Measurements from ENCODE around the gene SUB1.
A peak's percentile ranks its signal among the peaks of the same experiment; 100 is the strongest.
"Not testable (repeated sequence)": the region's sequence is repeated elsewhere in the genome, so short reads cannot be mapped to it uniquely, and the experiment has no call there.

Gene SUB1

DNA sequence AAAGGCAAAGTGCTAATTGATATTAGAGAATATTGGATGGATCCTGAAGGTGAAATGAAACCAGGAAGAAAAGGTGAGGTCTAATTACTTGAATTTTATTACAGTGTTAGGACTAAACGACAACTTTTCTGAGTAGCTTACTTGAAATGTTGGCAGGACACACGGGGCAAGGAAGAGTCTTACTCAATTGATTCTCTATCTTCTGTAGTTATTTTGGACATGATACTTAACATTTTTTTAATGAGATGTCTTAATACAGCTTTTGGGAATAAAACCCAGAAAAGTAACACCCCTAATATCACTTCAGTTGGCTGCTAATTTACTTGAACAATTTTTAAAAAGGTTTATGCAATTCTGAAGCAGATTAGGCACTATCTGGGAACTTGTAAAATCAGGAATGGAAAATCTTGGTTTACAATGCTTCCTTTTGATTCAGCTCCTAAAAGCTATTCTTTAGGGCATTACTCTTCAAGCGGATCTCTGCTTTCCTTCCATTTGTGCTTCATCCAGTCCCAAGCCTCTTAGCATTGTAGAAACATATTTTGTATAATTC is 13.7 kb downstream of the SUB1 start:
- no peak for DNase-seq (ENCODE audit: low read depth, low spot score)

DNA sequence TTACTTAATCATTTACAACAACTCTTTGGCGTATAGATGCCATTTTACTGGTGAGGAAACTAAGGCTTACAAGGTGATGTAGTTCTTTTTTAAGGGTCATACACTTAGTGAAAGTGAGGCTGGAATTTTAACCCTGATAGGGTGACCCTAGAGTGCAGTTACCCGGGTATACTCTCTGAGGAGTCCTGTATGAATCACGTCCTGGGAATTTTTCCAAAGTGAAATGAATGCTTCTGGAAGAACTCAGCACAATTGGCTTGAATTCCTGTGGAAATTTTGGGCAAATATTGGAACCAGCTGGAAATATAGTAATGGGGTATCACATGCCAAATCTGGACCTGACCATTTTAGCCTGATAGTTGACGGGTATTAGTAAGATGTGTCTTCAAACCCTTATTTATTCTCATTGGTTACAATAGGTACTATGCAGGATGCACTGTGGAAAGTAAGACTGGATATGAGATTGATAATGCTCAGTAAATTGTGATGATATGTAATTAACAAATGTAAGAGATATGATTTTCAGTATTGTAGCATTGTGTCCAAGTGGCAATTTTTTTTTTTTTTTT is 14.8 kb downstream of the SUB1 start:
- DNase-seq (ENCODE audit: low read depth, low spot score), result no peak

- no peak for DNase-seq (ENCODE audit: low read depth, low spot score)
These were observed 16.4 kb downstream of the SUB1 start for GRCh38 chr5:32601623-32602295.

GRCh38 chr5:32602906-32603305 is 17.5 kb downstream of the SUB1 start:
- DNase-seq (ENCODE audit: low read depth, low spot score), result no peak

- no peak for DNase-seq (ENCODE audit: low read depth, low spot score)
These were observed 19.7 kb downstream of the SUB1 start for GRCh38 chr5:32604800-32605765.

GRCh38 chr5:32605766-32606152 is 20.4 kb downstream of the SUB1 start:
- DNase-seq (ENCODE audit: low read depth, low spot score), result no peak

DNA sequence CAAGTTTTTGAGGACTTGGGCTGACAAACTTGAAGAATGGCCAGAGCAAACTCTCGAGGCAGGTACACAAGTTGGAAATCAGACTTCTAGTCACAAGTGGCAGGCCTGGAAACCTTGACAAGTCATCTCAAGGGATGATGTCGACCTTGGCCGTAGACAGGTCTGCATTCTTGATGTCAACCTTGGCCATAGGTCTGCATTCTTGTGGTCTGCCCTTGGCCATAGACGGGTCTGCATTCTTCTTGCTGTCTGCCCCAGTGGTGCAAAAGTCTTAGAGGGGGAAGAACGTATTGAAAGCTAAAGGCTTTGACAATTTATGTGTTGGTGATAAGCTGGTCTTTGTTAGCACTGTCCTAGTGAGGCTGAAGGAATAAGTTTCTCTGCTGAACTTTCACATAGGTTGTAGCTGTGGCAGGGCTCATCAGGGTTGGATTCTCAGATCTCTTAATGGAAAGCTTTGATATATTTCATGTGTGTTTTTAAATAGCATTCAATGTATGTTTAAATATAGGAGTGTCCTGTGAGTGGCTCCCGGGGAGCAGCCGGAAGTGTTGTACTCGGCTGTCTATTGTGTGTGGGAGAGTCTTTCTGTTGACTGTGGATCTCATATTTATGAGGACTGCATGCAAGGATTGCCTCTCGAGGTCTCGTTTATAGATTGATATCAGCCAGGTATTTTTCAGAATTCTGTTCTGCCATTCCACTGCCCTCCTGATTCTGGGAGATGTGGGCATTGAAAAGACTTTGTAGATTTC is 27.0 kb downstream of the SUB1 start:
- DNase-seq (ENCODE audit: low read depth, low spot score), result no peak

DNA sequence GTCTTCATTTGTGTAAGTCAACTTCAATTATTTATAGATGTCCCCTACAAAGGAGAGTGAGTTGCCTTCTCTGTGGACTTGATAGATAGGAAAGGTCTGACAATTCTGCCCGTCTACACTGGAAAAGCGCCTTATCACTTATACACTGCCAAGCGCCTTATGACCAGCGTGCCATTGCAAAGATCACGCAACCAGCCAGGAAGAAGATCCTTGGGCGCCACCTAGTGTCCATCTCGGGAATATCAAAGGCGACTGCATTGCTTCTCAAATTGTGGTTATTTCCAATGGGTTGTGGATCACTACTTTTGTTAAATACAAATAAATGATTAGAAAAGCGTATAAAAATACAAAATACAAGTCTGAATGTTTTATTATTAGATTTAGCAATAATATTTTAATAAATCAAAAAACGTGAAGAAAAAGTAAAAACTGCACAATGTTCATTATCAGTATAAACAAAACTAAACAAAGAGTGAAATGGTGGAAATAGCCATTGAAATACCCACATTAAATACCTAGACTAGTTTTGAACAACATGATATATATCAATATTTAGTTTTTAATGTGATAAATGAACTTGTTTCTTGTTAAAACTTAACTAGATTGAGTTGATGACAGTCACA is 27.8 kb downstream of the SUB1 start:
- peak; percentile 74 for DNase-seq (ENCODE audit: low read depth, low spot score)

- no peak for DNase-seq (ENCODE audit: low read depth, low spot score)
These were observed 29.9 kb downstream of the SUB1 start for GRCh38 chr5:32615236-32615635.

DNA sequence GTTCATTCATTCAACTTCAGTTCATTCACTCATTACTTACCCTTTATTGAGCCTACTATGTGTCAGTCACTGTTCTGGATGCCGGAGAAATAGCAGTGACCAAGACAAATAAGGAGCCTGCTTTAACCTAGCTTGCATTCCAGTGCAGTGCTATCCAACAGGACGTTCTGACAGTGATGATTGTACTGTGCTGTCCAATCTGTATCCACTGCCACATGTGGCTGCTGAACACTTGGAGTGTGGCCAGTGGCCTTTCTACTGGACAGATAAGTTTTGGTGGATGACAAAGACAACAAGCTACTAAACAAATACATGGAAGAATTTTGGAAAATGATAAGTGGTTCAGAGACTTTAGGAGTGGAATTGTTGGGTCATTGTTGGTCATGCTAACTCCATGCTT is 33.6 kb downstream of the SUB1 start:
- no peak for DNase-seq (ENCODE audit: low read depth, low spot score)

GRCh38 chr5:32621256-32621655 is 35.9 kb downstream of the SUB1 start:
- no peak for DNase-seq (ENCODE audit: low read depth, low spot score)

DNA sequence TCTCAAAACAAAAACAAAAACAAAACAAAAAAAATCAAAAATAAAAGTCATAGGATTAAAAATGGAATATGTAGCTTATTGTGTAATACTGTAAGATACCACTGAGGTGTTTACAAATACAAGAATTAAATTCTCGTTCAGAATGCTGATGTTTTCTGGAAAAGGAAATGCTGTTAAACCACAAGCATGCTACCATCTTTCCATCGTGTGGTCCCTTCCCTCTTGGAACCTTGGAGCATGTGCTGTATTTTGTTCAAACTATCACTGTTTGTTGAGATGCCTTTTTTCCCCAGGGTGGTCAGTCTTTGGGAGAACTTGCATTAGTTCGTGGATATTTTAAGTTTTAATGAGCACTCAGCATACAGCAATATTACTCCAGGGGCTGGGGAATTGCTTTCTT is 39.7 kb downstream of the SUB1 start:
- no peak for DNase-seq (ENCODE audit: low read depth, low spot score)

- no peak for DNase-seq (ENCODE audit: low read depth, low spot score)
These were observed 40.2 kb downstream of the SUB1 start for GRCh38 chr5:32625547-32625946.

GRCh38 chr5:32627219-32627870 is 42.0 kb downstream of the SUB1 start:
- DNase-seq (ENCODE audit: low read depth, low spot score), result no peak

GRCh38 chr5:32628049-32628844 is 42.9 kb downstream of the SUB1 start:
- DNase-seq (ENCODE audit: low read depth, low spot score), result no peak

GRCh38 chr5:32630867-32631491 is 45.6 kb downstream of the SUB1 start:
- DNase-seq (ENCODE audit: low read depth, low spot score), result no peak

GRCh38 chr5:32633017-32633416 is 47.7 kb downstream of the SUB1 start:
- not testable (repeated sequence) for DNase-seq (ENCODE audit: low read depth, low spot score)

- no peak for DNase-seq (ENCODE audit: low read depth, low spot score)
These were observed 53.0 kb downstream of the SUB1 start for GRCh38 chr5:32638309-32638708.

GRCh38 chr5:32639943-32640342 is 54.6 kb downstream of the SUB1 start:
- no peak for DNase-seq (ENCODE audit: low read depth, low spot score)

Data from activated naive CD8-positive, alpha-beta T cell treated with anti-CD3 and anti-CD28 coated beads, Interleukin-2, amount 50 U/mL, for 16 hours (primary cell).